IMR-90 (cell line): Measurements from ENCODE around the gene ADARB2. TPM values are rescaled to one million over a fixed set of nuclear protein-coding genes. Genes with fewer than 3 reads are reported as not detected.

Experiments
- ATAC-seq: fragments of 200-7000 bp; cut with Tn5 transposase; 2 replicates; pipeline ENCODE4 v1.9.1; 2020; ENCODE audit warnings: low read depth, mild to moderate bottlenecking, moderate library complexity
- BruUV-seq: library from RNA; stranded (reverse); fragments of 400-500 nt; replicated peaks from 2 replicates; lab custom pipeline; 2021; lab: Mats Ljungman, UMichigan
- CTCF ChIA-PET: fragments of 300-600 bp; formaldehyde crosslinking; extraction: SDS; loops from one replicate; lab custom pipeline; 2021; ENCODE audit warnings: antibody characterized with exemption; lab: Yijun Ruan, JAX
- POLR2A ChIA-PET: fragments of 300-600 bp; sonication (Branson Sonifier 250); formaldehyde crosslinking; loops from one replicate; lab custom pipeline; 2022; ENCODE audit warnings: antibody characterized with exemption; ENCODE audit not compliant: unreplicated experiment; lab: Charles Lee
- DNase-seq: peaks from one replicate; pipeline ENCODE4 v3.0.0; 2013
- H2AFZ ChIP-seq: replicated peaks from 2 replicates; pipeline ENCODE3; 2013; ENCODE audit warnings: low read length, mild to moderate bottlenecking; ENCODE audit not compliant: poor library complexity
- H2AK5ac ChIP-seq: 2 replicates; pipeline ENCODE4 v1.6.1; 2013; ENCODE audit warnings: low read depth, low read length, inconsistent platforms
- H2AK9ac ChIP-seq: replicated peaks from 2 replicates; pipeline ENCODE3; 2013; ENCODE audit warnings: mild to moderate bottlenecking, low read depth, low read length, moderate library complexity; ENCODE audit not compliant: poor library complexity
- H2BK120ac ChIP-seq: 2 replicates; pipeline ENCODE4 v1.6.1; 2013; ENCODE audit warnings: low read depth, low read length, inconsistent platforms
- H2BK15ac ChIP-seq: 3 replicates; pipeline ENCODE4 v1.6.1; 2013; ENCODE audit warnings: low read depth, low read length, inconsistent platforms
- H2BK20ac ChIP-seq: 2 replicates; pipeline ENCODE4 v1.6.1; 2013; ENCODE audit warnings: low read depth, mild to moderate bottlenecking, inconsistent platforms, low read length, moderate library complexity
- H2BK5ac ChIP-seq: 2 replicates; pipeline ENCODE4 v1.6.1; 2013; ENCODE audit warnings: mild to moderate bottlenecking, low read depth, low read length, inconsistent platforms; ENCODE audit not compliant: poor library complexity, severe bottlenecking
- H3K14ac ChIP-seq: replicated peaks from 2 replicates; pipeline ENCODE4 v1.6.1; 2013; ENCODE audit warnings: low read depth, low read length, inconsistent platforms
- H3K18ac ChIP-seq: 2 replicates; pipeline ENCODE4 v1.6.1; 2013; ENCODE audit warnings: low read depth, low read length, control low read depth
- H3K23ac ChIP-seq: 2 replicates; pipeline ENCODE4 v1.6.1; 2013; ENCODE audit warnings: low read depth, low read length, inconsistent platforms
- H3K27ac ChIP-seq: 2 replicates; pipeline ENCODE4 v1.5.1; 2013; ENCODE audit warnings: mild to moderate bottlenecking, control low read depth, low read length; ENCODE audit not compliant: insufficient read depth
- H3K27me3 ChIP-seq: 2 replicates; pipeline ENCODE4 v1.6.1; 2013; ENCODE audit warnings: low read length; ENCODE audit not compliant: control insufficient read depth, insufficient read depth
- H3K36me3 ChIP-seq: 2 replicates; pipeline ENCODE4 v1.6.1; 2013; ENCODE audit warnings: low read length, mixed read lengths; ENCODE audit not compliant: control insufficient read depth, insufficient read depth
- H3K4ac ChIP-seq: 2 replicates; pipeline ENCODE4 v1.6.1; 2013; ENCODE audit warnings: low read depth, low read length, inconsistent platforms
- H3K4me1 ChIP-seq: 2 replicates; pipeline ENCODE4 v1.6.1; 2013; ENCODE audit warnings: low read length, mixed read lengths; ENCODE audit not compliant: control insufficient read depth, insufficient read depth
- H3K4me2 ChIP-seq: 2 replicates; pipeline ENCODE4 v1.6.1; 2013; ENCODE audit warnings: low read depth, mild to moderate bottlenecking, control low read depth, low read length, moderate library complexity
- H3K4me3 ChIP-seq: 2 replicates; pipeline ENCODE4 v1.5.1; 2013; ENCODE audit warnings: low read depth, mild to moderate bottlenecking, control low read depth, low read length, moderate library complexity; ENCODE audit not compliant: insufficient read depth
- H3K56ac ChIP-seq: 2 replicates; pipeline ENCODE4 v1.6.1; 2013; ENCODE audit warnings: low read length, inconsistent platforms; ENCODE audit not compliant: insufficient read depth; ENCODE audit errors: extremely low read depth
- H3K79me1 ChIP-seq, 2 experiments: 2 replicates each; pipeline ENCODE4 v1.6.1; 2013; ENCODE audit warnings: low read length in 2 of 2, inconsistent platforms in 1 of 2, low read depth in 1 of 2
- H3K9ac ChIP-seq: 2 replicates; pipeline ENCODE4 v1.6.1; 2013; ENCODE audit warnings: low read depth, low read length, control low read depth
- H3K9me1 ChIP-seq: 2 replicates; pipeline ENCODE4 v1.6.1; 2013; ENCODE audit warnings: low read length, inconsistent platforms; ENCODE audit not compliant: insufficient read depth
- H3K9me3 ChIP-seq: 2 replicates; pipeline ENCODE4 v1.6.1; 2013; ENCODE audit warnings: low read length; ENCODE audit not compliant: control insufficient read depth, insufficient read depth
- H4K20me1 ChIP-seq: 2 replicates; pipeline ENCODE4 v1.6.1; 2013; ENCODE audit warnings: low read length, inconsistent platforms; ENCODE audit not compliant: insufficient read depth
- H4K5ac ChIP-seq: 2 replicates; pipeline ENCODE4 v1.6.1; 2013; ENCODE audit warnings: mild to moderate bottlenecking, low read depth, low read length, control low read depth
- H4K8ac ChIP-seq, 2 experiments: 2 replicates each; pipeline ENCODE4 v1.6.1; 2013; ENCODE audit warnings: low read depth in 2 of 2, low read length in 2 of 2, control low read depth in 1 of 2, inconsistent platforms in 1 of 2
- H4K91ac ChIP-seq: 2 replicates; pipeline ENCODE4 v1.6.1; 2013; ENCODE audit warnings: low read depth, low read length, inconsistent platforms; ENCODE audit not compliant: insufficient read depth
- BHLHE40 ChIP-seq: fragments of 150-350 bp; IDR thresholded peaks from 2 replicates; pipeline ENCODE4 v1.6.1; 2016; ENCODE audit warnings: mild to moderate bottlenecking, low read depth, low read length
- CTCF ChIP-seq: conservative IDR thresholded peaks from 2 replicates; pipeline ENCODE4 v1.5.1; 2012; ENCODE audit warnings: mild to moderate bottlenecking, low read depth, low read length, improper control_type of control experiment
- ELK1 ChIP-seq: fragments of 150-350 bp; IDR thresholded peaks from 2 replicates; pipeline ENCODE4 v1.6.1; 2016; ENCODE audit warnings: low read depth, mild to moderate bottlenecking, low read length, moderate library complexity, borderline replicate concordance
- POLR2A ChIP-seq: IDR thresholded peaks from 2 replicates; pipeline ENCODE4 v1.6.1; 2012; ENCODE audit warnings: mild to moderate bottlenecking, low read depth, low read length
- RAD21 ChIP-seq: IDR thresholded peaks from 2 replicates; pipeline ENCODE4 v1.6.1; 2012; ENCODE audit warnings: low read length, improper control_type of control experiment
- USF2 ChIP-seq: fragments of 150-350 bp; IDR thresholded peaks from 2 replicates; pipeline ENCODE4 v1.6.1; 2017; ENCODE audit warnings: mild to moderate bottlenecking, antibody characterized with exemption, low read length, low read depth
- WGBS, 2 experiments: methylation state at CpG; one replicate each; pipeline versions ENCODE4 v1.1.5 to v1.1.7; 2013; ENCODE audit warnings: missing lambda C conversion rate in 2 of 2; ENCODE audit not compliant: insufficient read length in 1 of 2; ENCODE audit errors: extremely low coverage in 2 of 2; 5-methylcytosine and 5-hydroxymethylcytosine counted together
- dilution Hi-C: fragments of 300-500 bp; cut with HindIII; formaldehyde crosslinking; loops from one replicate; pipeline ENCODE4 v1.14.3; 2018; ENCODE audit warnings: low sequenced_read_pairs; ENCODE audit not compliant: unreplicated experiment
- in situ Hi-C: fragments of 300-500 bp; cut with MboI; formaldehyde crosslinking; loops from 3 replicates; pipeline ENCODE4 v1.14.3; 2019; ENCODE audit warnings: low sequenced_read_pairs, inconsistent platforms, mixed read lengths
- intact Hi-C: fragments of 100-400 bp; cut with micrococcal nuclease; formaldehyde crosslinking; loops from 2 replicates; pipeline ENCODE4 v1.10.0; 2022
- polyA plus RNA-seq, 3 experiments: library from polyadenylated mRNA; depleted of rRNA; stranded (reverse); fragments of >200 nt; gene quantifications; 2 replicates each; pipeline ENCODE4 v1.2.3, GENCODE V29; 2012; ENCODE audit warnings: low replicate concordance in 1 of 3
- total RNA-seq: library from RNA; depleted of rRNA; stranded (reverse); fragments of >200 nt; gene quantifications from 2 replicates; pipeline ENCODE4 v1.2.3, GENCODE V29; 2012

Gene ADARB2
- total and polyA plus RNA-seq, 2 of the 4 experiments (the other 2 are of a cell fraction) = not detected

- Histone ChIP-seq H3K27me3 (no peaks in the 10 kb centered on the region), H3K18ac (no peak overlapping the region), H3K9me1 (no peaks in the 10 kb centered on the region), H4K8ac (no peak overlapping the region), H3K9ac (no peak overlapping the region), H4K5ac (no peak overlapping the region), H3K4me3 (no peak overlapping the region), H4K91ac (no peak overlapping the region), H3K4ac (no peak overlapping the region), H3K23ac (no peak overlapping the region), H2BK15ac (no peak overlapping the region), H2AK5ac (no peak overlapping the region), H2AK9ac (no peak overlapping the region), H3K56ac (no peak overlapping the region), H2AFZ (no peak overlapping the region), H3K4me2 (no peak overlapping the region), H3K4me1 (no peaks in the 10 kb centered on the region), H3K27ac (no peak overlapping the region), H4K20me1 (no peaks in the 10 kb centered on the region), H3K14ac (no peak overlapping the region), H3K36me3 (no peaks in the 10 kb centered on the region), H3K79me1 (no peaks in the 10 kb centered on the region), H3K9me3 (no peaks in the 10 kb centered on the region; the same call in 1 of the 2 replicates), H2BK120ac (no peak overlapping the region), H2BK5ac (no peak overlapping the region), H2BK20ac (no peak overlapping the region)
- ATAC-seq = no peak
- TF ChIP-seq POLR2A (no peak), ELK1 (no peak), BHLHE40 (no peak), CTCF (no peak), RAD21 (no peak), USF2 (no peak)
- 60% methylated on average over 5 of the region's 29 CpGs; no CpG with 5 or more reads in 1 of the 2 experiments for WGBS, 2 experiments
- BruUV-seq = no TSS peak
- dilution Hi-C loops (no loop called here), in situ Hi-C loops (no loop called here), intact Hi-C loops (no loop called here)
- no peak for DNase-seq
- CTCF ChIA-PET = no interaction called here
- POLR2A ChIA-PET = no interaction called here
These were observed 550.0 kb downstream of the ADARB2 start for GRCh38 chr10:1187151-1187854.
